HG03139 (cell line): Measurements from ENCODE around the gene CD79B.
"Not testable (repeated sequence)": the region's sequence is repeated elsewhere in the genome, so short reads cannot be mapped to it uniquely, and the experiment has no call there.

Source experiments
- ATAC-seq: cut with Tn5 transposase; IDR thresholded peaks from one replicate; pipeline ENCODE4 v1.9.1; 2021; ENCODE audit not compliant: unreplicated experiment

Gene CD79B

GRCh38 chr17:63934183-63935112 lies 2.3 kb upstream of the CD79B start:
- no peak for ATAC-seq

- no peak for ATAC-seq
These were observed 1.5 kb upstream of the CD79B start for GRCh38 chr17:63933598-63933997.

GRCh38 chr17:63932721-63933120 lies 590 bp upstream of the CD79B start:
- ATAC-seq: peak; percentile 2

DNA sequence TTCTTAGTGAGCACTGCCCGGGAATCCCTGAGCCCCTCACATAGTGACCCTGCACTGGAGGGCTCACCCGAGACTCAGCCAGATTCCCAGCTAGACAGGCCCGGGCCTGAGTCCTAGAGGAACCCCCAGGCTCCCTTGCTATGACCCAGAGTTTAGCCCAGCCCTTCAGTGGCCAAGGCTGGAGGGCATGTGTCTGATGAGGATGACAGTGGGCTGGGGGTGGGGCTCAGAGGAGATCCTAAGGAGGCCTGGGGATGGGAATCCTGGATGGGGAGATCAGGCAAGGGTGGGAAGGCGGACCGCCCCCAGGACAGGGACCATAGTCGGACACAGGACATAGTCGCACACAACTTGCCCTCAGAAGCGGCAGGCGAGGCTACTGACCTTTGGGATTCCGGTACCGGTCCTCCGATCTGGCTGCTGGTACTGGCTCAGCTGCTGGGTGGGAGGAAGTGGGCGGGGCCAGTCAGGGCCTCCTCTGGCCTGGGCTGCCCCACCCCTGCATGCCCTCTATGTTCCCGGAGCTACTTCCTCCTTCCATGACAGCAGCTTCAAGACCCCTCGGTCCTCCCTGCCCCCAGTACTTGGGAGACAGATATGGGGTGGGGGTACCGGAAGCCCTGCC lies 1.1 kb downstream of the CD79B start:
- ATAC-seq: no peak

DNA sequence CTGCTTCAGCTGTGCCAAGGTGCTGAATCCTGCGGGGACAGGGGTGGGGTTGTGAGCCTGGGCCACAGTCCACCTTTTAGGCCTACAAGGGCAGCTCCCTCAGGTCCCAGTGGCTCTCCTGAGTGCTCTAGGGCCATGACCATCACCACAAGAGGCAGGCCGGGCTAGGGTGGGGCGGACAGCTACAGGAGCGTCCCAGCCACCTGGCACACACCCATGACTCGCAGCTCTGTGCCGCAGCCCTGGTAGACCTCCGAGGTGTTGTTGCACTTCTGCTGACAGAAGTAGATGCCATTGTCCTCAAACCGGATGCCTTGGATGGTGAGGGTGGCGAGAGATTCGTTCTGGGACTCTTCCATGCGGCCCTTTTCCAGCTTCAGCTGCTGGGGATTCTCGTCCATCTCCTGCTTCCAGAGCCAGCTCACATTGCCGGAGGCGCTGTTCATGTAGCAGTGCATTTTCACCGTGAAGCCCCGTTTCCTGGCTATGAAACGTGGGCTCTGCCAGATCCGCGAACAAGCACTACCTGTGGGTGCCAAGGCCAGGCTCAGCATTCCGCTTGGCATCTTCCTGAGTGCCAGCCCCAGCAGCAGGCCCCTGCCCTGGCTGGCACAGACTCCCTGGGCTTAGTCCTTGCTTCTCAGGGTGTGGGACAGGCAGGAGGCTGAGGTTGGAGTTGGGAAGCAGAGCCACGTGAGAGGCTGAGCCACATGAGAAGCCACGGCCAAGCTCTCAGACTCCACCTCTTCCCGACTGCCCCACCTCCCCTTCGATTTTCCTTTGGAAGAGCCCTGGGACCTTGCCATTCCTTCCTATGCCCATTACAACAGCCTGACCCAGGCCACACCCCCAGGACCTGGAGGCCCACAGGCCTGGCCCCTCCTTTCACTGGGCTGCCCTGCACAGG lies 2.0 kb downstream of the CD79B start:
- no peak for ATAC-seq

DNA sequence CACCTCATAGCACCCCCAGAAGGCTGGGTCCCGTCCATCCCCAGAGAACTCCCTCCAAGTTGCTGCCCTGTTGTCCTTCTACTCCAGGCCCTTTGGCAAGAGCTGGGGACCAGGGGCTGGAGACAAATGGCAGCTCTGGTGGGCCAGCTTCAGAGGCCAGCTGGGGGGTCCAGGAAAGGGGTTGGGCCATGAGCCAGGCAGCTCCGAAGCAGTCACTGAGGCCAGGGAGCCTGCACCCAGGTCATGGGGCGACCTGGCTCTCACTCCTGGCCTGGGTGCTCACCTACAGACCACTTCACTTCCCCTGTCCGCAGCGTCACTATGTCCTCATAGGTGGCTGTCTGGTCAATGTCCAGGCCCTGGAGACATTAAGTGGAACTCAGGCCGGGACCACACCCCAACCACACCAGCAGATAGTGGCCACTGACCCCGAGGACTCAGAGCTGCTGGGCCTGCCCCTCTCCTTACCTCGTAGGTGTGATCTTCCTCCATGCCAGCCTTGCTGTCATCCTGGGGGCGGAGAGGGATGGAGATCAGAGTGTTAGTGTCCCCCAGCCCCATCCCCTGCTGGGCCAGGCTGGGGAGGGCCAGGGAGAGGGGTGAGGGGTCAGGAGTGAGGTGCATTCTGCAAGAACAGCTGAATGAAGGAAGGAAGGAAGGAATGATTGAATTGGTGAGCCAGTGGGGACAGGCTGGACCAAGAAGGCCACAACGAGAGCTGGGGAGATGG lies 3.0 kb downstream of the CD79B start:
- no peak for ATAC-seq

DNA sequence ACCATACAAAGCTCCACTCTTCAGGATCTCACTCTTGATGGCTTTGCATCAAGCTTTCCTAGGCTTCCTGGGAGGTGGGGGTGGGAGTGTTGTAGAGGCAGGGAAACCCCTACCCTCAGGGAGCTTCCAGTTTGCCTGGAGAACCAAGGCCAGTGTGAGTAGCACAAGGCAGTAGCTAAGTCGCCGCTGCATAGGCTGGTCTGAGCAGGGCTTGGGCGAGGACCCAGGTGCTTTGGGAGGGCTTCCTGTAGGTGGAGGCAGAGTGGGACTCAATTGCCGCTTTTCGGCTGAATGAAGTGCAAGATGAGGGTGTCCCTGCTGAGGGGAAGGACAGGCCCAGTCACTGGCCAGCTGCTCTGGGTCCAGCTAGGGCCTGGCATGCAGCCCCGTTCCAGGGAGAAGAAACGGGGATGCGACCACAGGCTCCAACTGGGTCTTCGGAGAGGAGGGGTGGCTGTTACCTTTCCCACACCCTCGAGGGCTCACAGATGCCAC lies 3.9 kb downstream of the CD79B start:
- no peak for ATAC-seq

GRCh38 chr17:63927464-63928171 lies 4.5 kb downstream of the CD79B start:
- ATAC-seq: no peak

GRCh38 chr17:63926164-63926563 lies 6.0 kb downstream of the CD79B start:
- ATAC-seq: no peak

- ATAC-seq: no peak
These were observed 6.5 kb downstream of the CD79B start for GRCh38 chr17:63925615-63926014.

DNA sequence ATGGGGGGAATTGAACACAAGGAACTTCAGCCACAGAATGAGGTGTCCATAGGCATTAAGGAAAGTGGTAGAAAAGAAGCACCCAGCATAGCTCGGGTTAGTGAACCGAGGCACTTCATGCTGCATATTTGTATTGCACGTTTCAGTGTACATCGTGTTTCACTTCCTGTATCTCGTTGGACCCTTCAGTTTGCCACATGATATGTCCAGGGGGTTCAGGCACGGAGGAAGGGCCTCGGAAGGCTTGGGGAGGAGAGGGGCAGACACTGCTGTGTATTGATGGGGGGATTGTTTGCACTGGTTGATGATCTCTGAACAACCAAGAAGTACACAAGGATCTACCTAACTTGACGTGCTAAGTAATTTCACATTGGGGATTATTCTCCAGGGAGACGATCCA lies 9.7 kb downstream of the CD79B start:
- not testable (repeated sequence) for ATAC-seq

DNA sequence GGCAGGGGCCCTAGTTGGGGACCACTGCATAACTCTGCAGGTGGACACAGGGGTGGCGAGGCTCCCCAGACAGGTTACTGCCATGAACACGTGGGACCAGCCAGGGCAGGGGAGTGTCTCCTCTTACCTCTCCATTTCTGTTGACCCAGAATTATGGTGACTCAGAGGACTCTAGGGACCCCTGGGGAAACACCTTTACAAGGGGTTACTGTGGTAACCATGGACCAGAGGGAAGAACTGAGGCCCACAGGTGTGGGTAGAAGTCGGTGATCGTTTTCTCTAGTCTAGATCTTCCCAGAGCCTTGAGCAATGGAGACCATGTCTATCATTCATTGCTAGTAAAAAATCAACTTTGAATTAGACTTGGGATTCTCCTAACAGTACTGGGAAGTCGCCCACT lies 11.4 kb downstream of the CD79B start:
- not testable (repeated sequence) for ATAC-seq

- ATAC-seq: not testable (repeated sequence)
These were observed 12.1 kb downstream of the CD79B start for GRCh38 chr17:63920050-63920449.

DNA sequence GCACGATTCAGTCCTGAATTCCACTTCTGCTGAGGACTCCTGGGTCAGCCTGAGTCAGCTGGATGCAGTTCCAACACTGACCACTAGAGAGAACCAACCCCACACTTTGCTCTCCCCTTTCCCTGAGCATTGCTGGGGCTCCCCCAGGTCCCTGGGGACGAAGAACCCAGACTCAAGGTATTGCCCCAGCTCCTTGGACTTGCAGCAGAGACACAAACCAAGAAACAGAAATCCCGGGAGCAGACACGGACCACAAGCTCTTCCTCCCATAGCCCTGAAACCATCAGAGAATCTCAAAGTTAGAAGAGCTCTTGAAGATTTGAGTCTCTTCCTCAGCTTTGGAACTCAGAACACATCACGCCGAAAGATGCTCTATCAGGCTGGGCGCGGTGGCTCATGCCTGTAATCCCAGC lies 12.8 kb downstream of the CD79B start:
- no peak for ATAC-seq

DNA sequence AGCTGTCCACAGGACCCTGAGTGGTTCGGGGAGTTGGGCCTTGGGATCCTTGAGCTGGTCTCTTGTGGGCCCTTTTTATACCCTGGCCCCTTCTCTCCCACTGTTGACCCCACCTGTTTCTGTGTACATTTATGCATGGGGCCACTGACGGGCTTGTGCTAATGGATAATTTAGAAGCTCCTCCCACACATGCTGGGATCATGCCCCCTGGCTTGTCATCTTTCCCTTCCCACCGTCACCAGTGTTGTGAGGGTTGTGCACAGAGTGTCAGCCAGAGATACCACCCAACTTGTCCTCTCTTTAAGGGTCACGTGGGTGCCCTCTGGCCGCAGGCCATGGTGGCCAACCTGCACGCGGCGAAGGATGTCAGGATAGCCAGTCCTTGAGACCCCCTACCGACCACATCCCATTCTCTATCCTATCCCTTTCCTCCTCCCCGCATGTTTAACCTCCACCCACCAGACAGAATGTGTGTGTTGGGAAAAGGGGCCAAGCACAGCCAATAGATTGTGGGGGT lies 13.3 kb downstream of the CD79B start, which contains the start of gene GH1:
GH1 (minus strand) TSS at position 51 of the 517 bp plus-strand sequence. CDS start 63 bp downstream, outside the sequence.
- not testable (repeated sequence) for ATAC-seq

GRCh38 chr17:63918305-63918704 lies 13.8 kb downstream of the CD79B start:
- no peak for ATAC-seq

DNA sequence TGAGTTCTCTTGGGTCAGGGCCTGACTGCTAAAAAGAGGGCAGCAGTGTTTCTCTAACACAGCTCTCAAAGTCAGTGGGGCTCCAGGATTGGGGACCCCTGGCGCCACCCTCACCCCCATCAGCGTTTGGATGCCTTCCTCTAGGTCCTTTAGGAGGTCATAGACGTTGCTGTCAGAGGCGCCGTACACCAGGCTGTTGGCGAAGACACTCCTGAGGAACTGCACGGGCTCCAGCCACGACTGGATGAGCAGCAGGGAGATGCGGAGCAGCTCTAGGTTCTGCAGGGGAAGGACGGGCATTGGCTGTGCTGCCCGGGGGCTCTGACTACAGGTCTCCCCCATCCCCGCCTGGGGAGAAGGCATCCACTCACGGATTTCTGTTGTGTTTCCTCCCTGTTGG lies 14.5 kb downstream of the CD79B start:
- ATAC-seq: no peak

- not testable (repeated sequence) for ATAC-seq
These were observed 14.9 kb downstream of the CD79B start for GRCh38 chr17:63917206-63917605.

- no peak for ATAC-seq
These were observed 15.5 kb downstream of the CD79B start for GRCh38 chr17:63916566-63917185.
